Neural crest cell (in vitro differentiated cells): ENCODE data around the gene HSP90B1. TPM values are rescaled to one million over a fixed set of nuclear protein-coding genes. Genes with fewer than 3 reads are reported as not detected.

Source experiments
- DNase-seq: peaks from one replicate; pipeline ENCODE4 v3.0.0; 2021; ENCODE audit warnings: low read depth, mixed read lengths, low spot score
- H3K27ac Mint-ChIP-seq: one replicate; pipeline ENCODE4 v1.8.0; 2021; ENCODE audit warnings: mild to moderate bottlenecking, mixed read lengths; ENCODE audit not compliant: unreplicated experiment
- H3K27me3 Mint-ChIP-seq: 2 replicates; pipeline ENCODE4 v1.8.0; 2021; ENCODE audit warnings: low read depth, mild to moderate bottlenecking, mixed read lengths
- H3K36me3 Mint-ChIP-seq: 2 replicates; pipeline ENCODE4 v1.8.0; 2021; ENCODE audit warnings: low read depth, mild to moderate bottlenecking, mixed read lengths
- H3K4me1 Mint-ChIP-seq: 2 replicates; pipeline ENCODE4 v1.8.0; 2021; ENCODE audit warnings: mixed read lengths
- H3K4me3 Mint-ChIP-seq: one replicate; pipeline ENCODE4 v1.8.0; 2021; ENCODE audit warnings: mild to moderate bottlenecking, mixed read lengths
- H3K9me3 Mint-ChIP-seq: 2 replicates; pipeline ENCODE4 v1.8.0; 2021; ENCODE audit warnings: mixed read lengths
- total RNA-seq: library from RNA; stranded (reverse); gene quantifications from 2 replicates; pipeline ENCODE4 v1.2.1, GENCODE V29; 2021
- TF ChIP-seq, protein P1 (sequence below): fragments of 200-600 bp; sonication (generic); conservative IDR thresholded peaks from 2 replicates; pipeline ENCODE4 v1.5.0; 2021; ENCODE audit warnings: antibody characterized with exemption, mild to moderate bottlenecking

Gene HSP90B1
- total RNA-seq, 1 donor from 2014 or later, result 566 TPM

DNA sequence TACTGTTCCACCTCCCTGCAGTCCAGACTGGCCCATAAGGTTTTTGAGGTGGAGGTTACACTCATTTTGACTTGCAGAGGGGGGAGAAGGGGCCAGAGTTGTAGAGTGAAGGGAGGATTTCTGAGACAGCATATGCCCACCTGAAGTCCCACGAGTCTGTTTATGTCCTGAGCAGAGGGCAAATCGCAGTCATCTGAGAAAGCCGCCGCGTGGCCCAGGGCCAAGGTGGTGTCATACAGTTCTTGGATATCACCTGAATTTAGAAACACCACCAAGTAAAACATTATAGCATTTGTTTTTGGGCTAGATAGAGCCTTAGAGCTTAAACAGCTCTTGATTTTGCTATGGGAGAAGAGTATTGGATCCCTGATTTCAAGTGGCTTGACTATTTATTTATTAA lies 66.4 kb downstream of the HSP90B1 start:
- Mint-ChIP-seq H3K4me3 (no peak overlapping the region), H3K27me3 (peaks cover 6% of the 10 kb centered on the region), H3K4me1 (no peaks in the 10 kb centered on the region), H3K27ac (no peak overlapping the region), H3K36me3 (no peaks in the 10 kb centered on the region), H3K9me3 (no peaks in the 10 kb centered on the region)
- no peak for DNase-seq
- TF ChIP-seq, protein P1, sequence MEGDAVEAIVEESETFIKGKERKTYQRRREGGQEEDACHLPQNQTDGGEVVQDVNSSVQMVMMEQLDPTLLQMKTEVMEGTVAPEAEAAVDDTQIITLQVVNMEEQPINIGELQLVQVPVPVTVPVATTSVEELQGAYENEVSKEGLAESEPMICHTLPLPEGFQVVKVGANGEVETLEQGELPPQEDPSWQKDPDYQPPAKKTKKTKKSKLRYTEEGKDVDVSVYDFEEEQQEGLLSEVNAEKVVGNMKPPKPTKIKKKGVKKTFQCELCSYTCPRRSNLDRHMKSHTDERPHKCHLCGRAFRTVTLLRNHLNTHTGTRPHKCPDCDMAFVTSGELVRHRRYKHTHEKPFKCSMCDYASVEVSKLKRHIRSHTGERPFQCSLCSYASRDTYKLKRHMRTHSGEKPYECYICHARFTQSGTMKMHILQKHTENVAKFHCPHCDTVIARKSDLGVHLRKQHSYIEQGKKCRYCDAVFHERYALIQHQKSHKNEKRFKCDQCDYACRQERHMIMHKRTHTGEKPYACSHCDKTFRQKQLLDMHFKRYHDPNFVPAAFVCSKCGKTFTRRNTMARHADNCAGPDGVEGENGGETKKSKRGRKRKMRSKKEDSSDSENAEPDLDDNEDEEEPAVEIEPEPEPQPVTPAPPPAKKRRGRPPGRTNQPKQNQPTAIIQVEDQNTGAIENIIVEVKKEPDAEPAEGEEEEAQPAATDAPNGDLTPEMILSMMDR, result no peak

DNA sequence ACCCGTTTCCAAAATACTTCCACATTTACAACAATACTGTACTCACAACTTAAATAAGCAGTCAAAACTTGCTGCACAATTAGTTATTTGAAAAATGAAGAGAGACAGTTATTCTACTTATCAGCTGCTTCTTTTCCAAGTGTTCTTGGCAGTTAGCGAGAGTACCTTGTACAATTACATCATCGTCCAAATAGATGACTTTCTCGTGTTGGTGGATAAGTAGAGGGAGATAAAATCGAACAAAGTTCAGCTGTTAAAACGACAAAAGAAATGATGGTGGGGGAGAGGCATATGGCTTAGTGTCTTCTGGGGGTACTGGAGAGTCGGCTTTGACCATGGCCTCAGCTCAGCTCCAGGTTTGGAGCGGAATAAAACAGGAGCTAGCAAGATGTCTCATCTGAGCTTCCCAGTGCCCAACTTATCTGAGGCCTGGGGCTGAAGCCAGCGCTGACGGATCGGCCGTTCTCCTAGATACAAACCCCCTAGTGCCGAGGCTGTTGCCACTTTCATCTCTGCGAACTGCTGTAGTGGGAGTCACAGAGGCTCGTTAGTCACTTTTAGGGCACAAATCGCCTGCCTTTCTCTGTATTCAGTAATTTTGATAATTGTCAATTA lies 67.2 kb downstream of the HSP90B1 start:
- no peaks in the 10 kb centered on the region for H3K4me1 Mint-ChIP-seq

More for the DNA sequence above, 67.2 kb downstream of the HSP90B1 start:
- no peak overlapping the region for H3K4me3 Mint-ChIP-seq
- no peak for DNase-seq
- peaks cover 6% of the 10 kb centered on the region for H3K27me3 Mint-ChIP-seq
- no peak overlapping the region for H3K27ac Mint-ChIP-seq
- H3K9me3 Mint-ChIP-seq, result no peaks in the 10 kb centered on the region
- TF ChIP-seq, protein P1, result no peak
- H3K36me3 Mint-ChIP-seq, result no peaks in the 10 kb centered on the region

Other genes with a start within 250 kb of the HSP90B1 start
- gene NT5DC3, start 89.2 kb upstream of the HSP90B1 start, total RNA-seq, result 14.4 and 15.4 TPM in 2 replicates
- gene TDG, start 35.5 kb downstream of the HSP90B1 start, total RNA-seq, result 53.0 and 57.1 TPM in 2 replicates
- gene GLT8D2, start 119.8 kb downstream of the HSP90B1 start, total RNA-seq, result 1.5 and 1.9 TPM in 2 replicates
- gene HCFC2, start 134.1 kb downstream of the HSP90B1 start, total RNA-seq, result 7.1 and 8.3 TPM in 2 replicates
- gene NFYB, start 207.8 kb downstream of the HSP90B1 start, total RNA-seq, result 45.6 and 45.7 TPM in 2 replicates